CD4-positive, alpha-beta memory T cell (primary cell): Measurements from ENCODE around the gene CLCN2. TPM values are rescaled to one million over a fixed set of nuclear protein-coding genes. Genes with fewer than 3 reads are reported as not detected.

ENCODE experiments used
- CTCF ChIA-PET: fragments of 350-600 bp; sonication (Branson Sonifier 250); formaldehyde crosslinking; loops from one replicate; lab custom pipeline; 2021; ENCODE audit warnings: inconsistent platforms; ENCODE audit not compliant: partially characterized antibody; lab: Charles Lee
- POLR2A ChIA-PET: fragments of 350-600 bp; sonication (Branson Sonifier 250); formaldehyde crosslinking; loops from one replicate; lab custom pipeline; 2021; ENCODE audit not compliant: partially characterized antibody; lab: Charles Lee
- DNase-seq, 5 donors: peaks; one replicate each; pipeline versions ENCODE4 v3.0.0 to v3.0.0-alpha.2; 2020 to 2022; ENCODE audit warnings: mixed read lengths in 1 of 5
- H3K27ac ChIP-seq: one replicate; pipeline ENCODE4 v1.7.0; 2013; ENCODE audit warnings: low read depth, low read length
- H3K27me3 ChIP-seq: 2 replicates; pipeline ENCODE4 v1.7.0; 2013; ENCODE audit warnings: mild to moderate bottlenecking, low read length, moderate library complexity; ENCODE audit not compliant: insufficient read depth
- H3K36me3 ChIP-seq: 2 replicates; pipeline ENCODE4 v1.7.0; 2013; ENCODE audit warnings: mild to moderate bottlenecking, low read length, moderate library complexity; ENCODE audit not compliant: insufficient read depth
- H3K4me1 ChIP-seq: 2 replicates; pipeline ENCODE4 v1.7.0; 2013; ENCODE audit warnings: mild to moderate bottlenecking, low read length, moderate library complexity; ENCODE audit not compliant: insufficient read depth
- H3K4me3 ChIP-seq, 2 donors: one replicate each; pipeline ENCODE4 v1.7.0; 2013; ENCODE audit warnings: low read length in 2 of 2, mild to moderate bottlenecking in 1 of 2
- H3K9me3 ChIP-seq, 2 donors: one replicate each; pipeline ENCODE4 v1.7.0; 2013; ENCODE audit warnings: low read length in 2 of 2, control low read depth in 1 of 2; ENCODE audit not compliant: control insufficient read depth in 1 of 2
- H3K27ac Mint-ChIP-seq, 7 donors: one replicate each; pipeline ENCODE4 v1.8.0; 2020 to 2021; ENCODE audit warnings: mixed read lengths in 7 of 7, mild to moderate bottlenecking in 6 of 7, inconsistent platforms in 3 of 7, moderate library complexity in 3 of 7
- H3K27me3 Mint-ChIP-seq, 2 donors: one replicate each; pipeline ENCODE4 v1.8.0; 2020 to 2021; ENCODE audit warnings: mixed read lengths in 2 of 2
- H3K36me3 Mint-ChIP-seq, 2 donors: one replicate each; pipeline ENCODE4 v1.8.0; 2020 to 2021; ENCODE audit warnings: mixed read lengths in 2 of 2, inconsistent platforms in 1 of 2, mild to moderate bottlenecking in 1 of 2
- H3K4me1 Mint-ChIP-seq, 4 donors: one replicate each; pipeline ENCODE4 v1.8.0; 2020 to 2021; ENCODE audit warnings: mixed read lengths in 4 of 4, mild to moderate bottlenecking in 1 of 4
- H3K4me3 Mint-ChIP-seq, 8 donors: one replicate each; pipeline ENCODE4 v1.8.0; 2020 to 2021; ENCODE audit warnings: mixed read lengths in 8 of 8, mild to moderate bottlenecking in 7 of 8, moderate library complexity in 6 of 8, inconsistent platforms in 3 of 8
- H3K9me3 Mint-ChIP-seq, 8 donors: one replicate each; pipeline ENCODE4 v1.8.0; 2020 to 2021; ENCODE audit warnings: mixed read lengths in 8 of 8, mild to moderate bottlenecking in 5 of 8, inconsistent platforms in 3 of 8, moderate library complexity in 1 of 8
- intact Hi-C: fragments of 100-400 bp; cut with micrococcal nuclease; formaldehyde crosslinking; loops from one replicate; pipeline ENCODE4 v1.15.1; 2023
- polyA plus RNA-seq, 2 donors: library from polyadenylated mRNA; unstranded; fragments of 300-500 nt; fragmentation: Illumina TruSeq; gene quantifications; one replicate each; pipeline ENCODE4 v1.2.3, GENCODE V29; 2021
- total RNA-seq, 2 experiments: library from RNA; stranded (reverse); gene quantifications; one replicate each; pipeline ENCODE4 v1.2.3, GENCODE V29; 2021

The CLCN2 gene
- total and polyA plus RNA-seq, 4 experiments from 2014 or later: 0.24 to 5.4 (median 2.1) TPM

GRCh38 chr3:184391266-184391665, 29.9 kb upstream of the CLCN2 start:
- peaks cover 8 to 24% of the 10 kb centered on the region in 2 donors for H3K27me3 Mint-ChIP-seq
- Histone ChIP-seq H3K4me1 (no peaks in the 10 kb centered on the region), H3K27me3 (no peaks in the 10 kb centered on the region), H3K9me3 (no peaks in the 10 kb centered on the region), H3K4me3 (no peak overlapping the region), H3K36me3 (no peaks in the 10 kb centered on the region), H3K27ac (no peak overlapping the region)
- intact Hi-C loops: no loop called here
- no peaks in the 10 kb centered on the region for H3K4me1 Mint-ChIP-seq
- CTCF ChIA-PET: interaction anchor here (1.2 to 2.0 kb wide), 3 partner anchors 10 to 19 kb away, joined by 3 to 6 read pairs (median 4); no protein-coding TSS in a partner anchor
- no peak for DNase-seq
- H3K27ac Mint-ChIP-seq: no peak overlapping the region
- POLR2A ChIA-PET: no interaction called here
- H3K36me3 Mint-ChIP-seq: no peaks in the 10 kb centered on the region
- no peak overlapping the region for H3K4me3 Mint-ChIP-seq
- H3K9me3 Mint-ChIP-seq: peaks cover 0 to 3% (median 0%) of the 10 kb centered on the region in 8 donors

GRCh38 chr3:184389935-184390528, 28.6 kb upstream of the CLCN2 start:
- DNase-seq: no peak
- Histone ChIP-seq H3K4me3 (no peak overlapping the region), H3K36me3 (no peaks in the 10 kb centered on the region), H3K27ac (no peak overlapping the region), H3K9me3 (no peaks in the 10 kb centered on the region), H3K27me3 (no peaks in the 10 kb centered on the region), H3K4me1 (no peaks in the 10 kb centered on the region)
- no peaks in the 10 kb centered on the region for H3K36me3 Mint-ChIP-seq
- peaks cover 0 to 2% (median 0%) of the 10 kb centered on the region in 8 donors for H3K9me3 Mint-ChIP-seq
- H3K27me3 Mint-ChIP-seq: peaks cover 11 to 31% of the 10 kb centered on the region in 2 donors
- intact Hi-C loops: no loop called here
- ChIA-PET CTCF (interaction anchor here (1.2 to 1.4 kb wide), 2 partner anchors 9 to 18 kb away, joined by 3 to 4 read pairs; no protein-coding TSS in a partner anchor), POLR2A (no interaction called here)
- no peak overlapping the region for H3K4me3 Mint-ChIP-seq
- no peaks in the 10 kb centered on the region for H3K4me1 Mint-ChIP-seq
- no peak overlapping the region for H3K27ac Mint-ChIP-seq

- no peak overlapping the region for H3K27ac Mint-ChIP-seq
- H3K9me3 ChIP-seq: no peaks in the 10 kb centered on the region
- H3K4me3 ChIP-seq: no peak overlapping the region
- no peaks in the 10 kb centered on the region for H3K36me3 ChIP-seq
- ChIA-PET POLR2A (no interaction called here), CTCF (interaction anchor here (1.1 kb wide), 1 partner anchor 18 kb away, joined by 4 read pairs; no protein-coding TSS in a partner anchor)
- H3K9me3 Mint-ChIP-seq: peaks cover 0 to 2% (median 0%) of the 10 kb centered on the region in 8 donors
- H3K27me3 ChIP-seq: no peaks in the 10 kb centered on the region
- H3K4me3 Mint-ChIP-seq: no peak overlapping the region
- intact Hi-C loops: no loop called here
- no peak for DNase-seq
- H3K36me3 Mint-ChIP-seq: no peaks in the 10 kb centered on the region
- H3K4me1 ChIP-seq: no peaks in the 10 kb centered on the region
- H3K27ac ChIP-seq: no peak overlapping the region
- H3K27me3 Mint-ChIP-seq: peaks cover 15 to 36% of the 10 kb centered on the region in 2 donors
- H3K4me1 Mint-ChIP-seq: no peaks in the 10 kb centered on the region
Measured at GRCh38 chr3:184389384-184389783, 28.0 kb upstream of the CLCN2 start.

- H3K4me3 ChIP-seq: no peak overlapping the region
- Mint-ChIP-seq H3K4me3 (no peak overlapping the region), H3K27me3 (peaks cover 15 to 41% of the 10 kb centered on the region in 2 donors), H3K9me3 (peaks cover 0 to 2% (median 0%) of the 10 kb centered on the region in 8 donors), H3K4me1 (no peaks in the 10 kb centered on the region), H3K27ac (no peak overlapping the region), H3K36me3 (no peaks in the 10 kb centered on the region)
- no peaks in the 10 kb centered on the region for H3K9me3 ChIP-seq
- H3K4me1 ChIP-seq: no peaks in the 10 kb centered on the region
- intact Hi-C loops: no loop called here
- no peak for DNase-seq
- no peaks in the 10 kb centered on the region for H3K36me3 ChIP-seq
- H3K27ac ChIP-seq: no peak overlapping the region
- H3K27me3 ChIP-seq: no peaks in the 10 kb centered on the region
- ChIA-PET POLR2A (no interaction called here), CTCF (interaction anchor here (1.1 kb wide), 1 partner anchor 17 kb away, joined by 4 read pairs; no protein-coding TSS in a partner anchor)
Measured at GRCh38 chr3:184388936-184389230, 27.5 kb upstream of the CLCN2 start.

- H3K4me1 ChIP-seq: no peaks in the 10 kb centered on the region
- H3K27ac ChIP-seq: no peak overlapping the region
- CTCF ChIA-PET: interaction anchor here (1.1 kb wide), 1 partner anchor 17 kb away, joined by 4 read pairs; no protein-coding TSS in a partner anchor
- H3K4me3 Mint-ChIP-seq: no peak overlapping the region
- no peaks in the 10 kb centered on the region for H3K27me3 ChIP-seq
- POLR2A ChIA-PET: no interaction called here
- H3K9me3 Mint-ChIP-seq: peaks cover 0 to 2% (median 0%) of the 10 kb centered on the region in 8 donors
- peaks cover 15 to 43% of the 10 kb centered on the region in 2 donors for H3K27me3 Mint-ChIP-seq
- no peak for DNase-seq
- intact Hi-C loops: no loop called here
- H3K36me3 ChIP-seq: no peaks in the 10 kb centered on the region
- H3K4me3 ChIP-seq: no peak overlapping the region
- no peaks in the 10 kb centered on the region for H3K4me1 Mint-ChIP-seq
- no peaks in the 10 kb centered on the region for H3K9me3 ChIP-seq
- H3K36me3 Mint-ChIP-seq: no peaks in the 10 kb centered on the region
- no peak overlapping the region for H3K27ac Mint-ChIP-seq
Measured at GRCh38 chr3:184388164-184388935, 26.9 kb upstream of the CLCN2 start.

- peaks cover 22 to 49% of the 10 kb centered on the region in 2 donors for H3K27me3 Mint-ChIP-seq
- H3K9me3 Mint-ChIP-seq: peaks cover 0 to 2% (median 0%) of the 10 kb centered on the region in 8 donors
- H3K36me3 Mint-ChIP-seq: no peaks in the 10 kb centered on the region
- H3K27me3 ChIP-seq: peaks cover 2% of the 10 kb centered on the region
- H3K36me3 ChIP-seq: no peaks in the 10 kb centered on the region
- no peaks in the 10 kb centered on the region for H3K4me1 Mint-ChIP-seq
- DNase-seq: no peak
- no peak overlapping the region for H3K27ac ChIP-seq
- no peak overlapping the region for H3K4me3 Mint-ChIP-seq
- no peak overlapping the region for H3K27ac Mint-ChIP-seq
- no peaks in the 10 kb centered on the region for H3K9me3 ChIP-seq
- H3K4me1 ChIP-seq: no peaks in the 10 kb centered on the region
- intact Hi-C loops: no loop called here
- no peak overlapping the region for H3K4me3 ChIP-seq
- ChIA-PET POLR2A (no interaction called here), CTCF (no interaction called here)
Measured at GRCh38 chr3:184387174-184387714, 25.8 kb upstream of the CLCN2 start.
